ENCODE results near the gene GUCY1B1. TPM values are rescaled to one million over a fixed set of nuclear protein-coding genes. Genes with fewer than 3 reads are reported as not detected.

The GUCY1B1 gene
- total RNA-seq, 1 donor from 2014 or later, result 25.1 TPM

DNA sequence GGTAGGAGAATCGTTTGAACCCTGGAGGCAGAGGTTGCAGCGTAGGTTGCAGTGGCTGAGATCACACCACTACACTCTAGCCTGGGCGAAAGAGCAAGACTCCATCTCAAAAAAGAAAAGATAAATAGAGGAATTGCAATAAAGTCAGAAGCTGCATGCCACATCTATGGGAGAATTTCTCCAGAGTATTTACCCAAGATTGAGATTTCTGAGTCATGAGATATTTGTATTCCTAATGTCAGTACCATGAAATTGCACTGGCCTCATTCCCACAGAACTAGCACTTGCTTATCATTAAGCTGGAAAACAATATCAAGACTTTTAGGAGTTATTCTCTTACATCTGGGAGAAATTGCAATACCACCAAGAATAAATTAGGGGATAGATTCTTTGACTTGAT is 69.8 kb downstream of the GUCY1B1 start:
- intact Hi-C loops (cut with DNase I), result no loop called here
- no peak for ATAC-seq (ENCODE audit: poor library complexity)

DNA sequence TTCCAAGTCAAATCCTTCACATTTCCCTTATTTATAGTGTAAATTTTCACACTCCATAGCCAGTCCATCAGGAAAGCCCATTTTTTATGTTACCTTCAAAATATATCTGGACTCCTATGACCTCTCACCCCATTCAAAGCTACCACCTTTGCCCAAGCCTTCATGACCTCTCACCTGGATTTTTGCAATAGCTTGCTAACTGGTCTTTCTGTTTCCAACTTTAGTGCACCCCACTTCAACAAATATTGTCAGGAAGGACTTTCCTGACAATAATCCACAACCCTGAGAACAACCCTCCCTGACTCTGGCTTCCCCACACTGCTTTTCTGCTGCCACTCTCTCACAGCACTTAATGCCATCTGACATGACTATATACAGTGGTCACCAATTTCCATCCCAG is 73.8 kb downstream of the GUCY1B1 start:
- DNase-seq (no peak), ATAC-seq (ENCODE audit: poor library complexity) (no peak)
- intact Hi-C loops (cut with DNase I), result no loop called here

More for the DNA sequence above, 69.8 kb downstream of the GUCY1B1 start:
- no peak for DNase-seq

DNA sequence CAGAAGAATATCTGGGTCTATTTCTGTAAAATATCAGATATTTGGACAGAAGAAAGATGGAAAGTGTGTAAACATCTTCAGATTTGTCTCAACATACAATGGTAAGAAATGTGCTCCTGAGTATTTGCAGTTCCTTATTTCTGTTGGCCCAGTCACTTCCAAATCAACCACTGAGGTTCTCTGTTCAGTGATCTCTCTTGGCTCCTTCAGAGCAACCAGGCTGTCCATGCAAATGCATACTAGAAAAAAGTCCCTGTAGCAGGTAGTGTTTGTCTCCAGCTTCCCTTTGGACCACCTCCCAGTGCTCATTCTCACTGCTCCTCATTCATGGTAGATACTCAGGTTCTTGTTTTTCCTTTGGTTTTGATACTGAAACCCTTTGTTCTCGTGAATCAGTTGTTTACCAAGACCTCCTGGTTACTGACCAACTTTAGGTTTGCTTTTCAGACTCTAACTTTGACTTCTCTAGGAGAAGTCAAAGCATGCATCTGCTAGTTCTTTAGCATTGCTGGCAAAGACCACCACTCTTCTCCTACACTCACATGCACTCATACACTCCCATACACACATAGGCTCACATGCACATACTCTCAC is 78.5 kb downstream of the GUCY1B1 start:
- DNase-seq (no peak), ATAC-seq (ENCODE audit: poor library complexity) (no peak)
- intact Hi-C loops (cut with DNase I), result no loop called here

DNA sequence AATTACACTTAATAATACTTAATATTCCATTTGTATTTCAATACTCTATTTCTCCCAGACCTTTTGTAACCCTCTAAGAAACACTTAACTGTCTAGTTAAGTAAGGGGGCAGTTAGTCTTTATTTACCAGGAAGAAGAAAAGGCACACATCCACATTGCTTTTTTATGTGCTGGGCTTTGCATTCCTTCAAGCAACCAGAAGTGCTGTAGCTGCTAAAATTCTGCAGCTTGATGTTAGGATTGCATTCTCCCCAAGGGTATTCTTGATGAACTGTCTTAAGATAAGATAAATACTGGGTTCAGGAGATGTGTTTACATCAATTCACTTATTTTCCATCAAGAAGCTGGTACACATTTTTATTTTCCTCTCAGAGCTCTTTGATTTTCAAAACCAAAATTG is 83.3 kb downstream of the GUCY1B1 start:
- intact Hi-C loops (cut with DNase I), result no loop called here
- ATAC-seq (ENCODE audit: poor library complexity) (no peak), DNase-seq (no peak)

DNA sequence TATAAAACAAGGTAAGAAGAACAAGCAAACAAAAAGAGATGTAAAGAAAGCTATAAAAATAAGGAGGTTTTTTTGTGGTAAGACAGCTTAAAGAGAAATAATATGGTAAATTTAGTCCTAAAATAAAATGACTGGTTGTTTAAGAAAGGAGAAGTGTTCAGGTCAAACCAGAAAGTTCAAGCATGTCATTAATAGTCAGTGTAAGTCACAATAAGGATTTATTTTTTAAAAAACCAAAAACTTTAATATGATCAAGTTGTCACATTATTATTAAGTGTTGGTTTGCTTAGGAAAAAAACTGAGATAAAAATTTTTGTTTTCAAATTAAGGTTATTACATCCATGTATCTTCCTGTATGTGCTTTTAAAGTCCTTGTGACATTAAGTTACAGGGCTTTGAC is 88.1 kb downstream of the GUCY1B1 start:
- intact Hi-C loops (cut with DNase I), result no loop called here
- DNase-seq (no peak), ATAC-seq (ENCODE audit: poor library complexity) (no peak)

DNA sequence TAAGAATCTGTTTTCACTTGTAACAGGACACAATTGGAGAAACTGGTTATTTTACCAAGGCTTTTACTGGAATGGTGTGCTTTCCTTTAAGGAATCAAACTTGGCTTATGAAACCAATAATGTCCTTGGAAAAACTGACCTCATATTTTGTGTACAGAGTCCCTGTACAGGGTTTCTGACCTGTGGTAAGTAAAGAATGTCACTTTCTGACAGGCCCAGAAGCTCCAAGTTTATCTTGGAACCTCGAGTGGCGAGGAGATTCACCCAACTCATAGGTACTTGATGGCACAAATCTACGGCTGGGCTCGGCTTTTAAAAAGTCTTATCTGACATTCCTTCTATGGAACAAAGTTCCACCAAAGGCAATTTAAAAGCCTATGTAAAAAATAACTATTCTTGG is 90.2 kb downstream of the GUCY1B1 start:
- DNase-seq, result no peak
- no peak for ATAC-seq (ENCODE audit: poor library complexity)
- intact Hi-C loops (cut with DNase I), result no loop called here

DNA sequence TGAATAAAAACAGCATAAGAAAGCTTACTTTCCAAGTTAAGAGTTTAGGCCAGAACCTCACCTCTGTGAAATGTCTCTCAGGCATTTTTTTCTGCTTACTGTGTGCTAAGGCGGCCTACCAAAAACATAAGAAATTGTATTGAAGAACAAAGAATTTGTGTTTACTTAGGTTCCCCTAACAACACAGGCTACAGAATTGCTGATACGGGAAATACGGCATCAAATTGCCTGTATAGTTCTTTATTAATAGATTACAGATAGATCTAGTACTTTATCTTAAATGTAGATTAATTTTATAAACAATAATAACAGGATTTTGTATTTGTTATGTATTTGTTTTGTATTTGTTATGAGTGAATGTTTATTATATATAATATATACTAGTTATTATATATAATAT is 94.4 kb downstream of the GUCY1B1 start:
- ATAC-seq (ENCODE audit: poor library complexity) (no peak), DNase-seq (no peak)
- intact Hi-C loops (cut with DNase I), result no loop called here

DNA sequence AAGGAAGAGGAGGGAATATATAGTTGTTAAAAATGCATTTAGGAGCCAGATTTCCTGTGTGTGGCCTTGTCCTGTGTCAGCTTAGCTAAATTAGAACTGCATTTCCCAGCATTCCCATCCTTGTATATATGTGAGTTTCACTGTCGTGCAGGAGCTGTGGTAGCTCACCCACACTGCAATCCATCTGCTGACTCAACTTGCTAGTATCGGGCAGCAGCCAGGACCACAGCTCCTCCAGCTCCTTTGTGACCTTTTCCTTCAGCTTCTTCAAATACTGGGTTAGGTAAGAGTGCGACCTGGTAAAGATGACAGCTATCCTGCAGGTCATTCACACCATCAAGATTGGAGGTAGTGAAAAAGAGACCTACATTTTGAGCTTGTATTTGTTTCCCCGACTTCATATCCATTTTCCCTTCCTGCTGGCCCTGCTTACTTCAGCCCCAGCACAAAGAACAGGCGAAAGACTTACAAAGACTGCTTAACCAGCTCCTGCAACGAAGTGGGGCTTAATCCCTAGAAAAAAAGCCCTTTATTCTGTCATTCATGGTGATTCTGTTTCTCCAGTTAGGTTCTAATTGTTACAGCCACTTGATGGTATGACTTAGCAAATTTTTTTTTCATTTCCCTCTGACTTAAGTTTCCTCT is 95.9 kb downstream of the GUCY1B1 start:
- DNase-seq (no peak), ATAC-seq (ENCODE audit: poor library complexity) (no peak)
- intact Hi-C loops (cut with DNase I), result no loop called here

DNA sequence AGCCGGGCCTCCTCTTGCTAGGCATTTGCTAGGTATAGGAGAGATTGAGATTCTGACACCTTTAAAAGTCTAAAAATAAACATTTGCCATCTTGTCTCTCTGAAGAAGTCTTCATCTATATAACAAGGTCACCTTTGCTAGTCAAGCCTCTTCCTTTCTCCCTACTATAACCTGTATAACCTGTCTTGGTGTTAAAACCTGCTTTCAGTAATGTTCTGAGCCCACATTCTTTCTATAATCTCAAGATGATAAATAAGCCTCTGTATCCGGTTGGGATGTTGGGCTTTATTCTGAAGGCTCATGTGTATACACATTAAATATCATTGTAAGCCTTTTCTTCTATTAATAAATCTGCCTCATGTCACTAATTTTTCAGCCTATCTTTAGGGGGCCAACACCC is 97.1 kb downstream of the GUCY1B1 start:
- no peak for ATAC-seq (ENCODE audit: poor library complexity)
- DNase-seq, result no peak
- intact Hi-C loops (cut with DNase I), result no loop called here

Other genes starting within 250 kb of the GUCY1B1 start
- 82.5 TPM for gene GUCY1A1, start 92.2 kb upstream of the GUCY1B1 start, total RNA-seq
- not detected for gene ASIC5, start 107.3 kb downstream of the GUCY1B1 start, total RNA-seq
- not detected for gene TDO2, start 144.7 kb downstream of the GUCY1B1 start, total RNA-seq
- 6.2 TPM for gene CTSO, start 194.8 kb downstream of the GUCY1B1 start, total RNA-seq